ENCODE data around the gene TSPAN9. TPM values are rescaled to one million over a fixed set of nuclear protein-coding genes. Genes with fewer than 3 reads are reported as not detected.

Gene TSPAN9
- total and polyA plus RNA-seq, 9 of the 15 experiments (the other 6 are each of a cell fraction or from before 2014, with no cell fraction given), result 0.23 to 2.1 (median 0.60) TPM; not detected in 2

- POLR2A ChIA-PET, result interaction anchor here (0.7 kb wide), 1 partner anchor 73 kb away, joined by 5 read pairs; no protein-coding TSS in a partner anchor
- peaks cover 0 to 25% of the 10 kb centered on the region in 2 experiments; a peak in 3 of 5 replicates for H3K27me3 ChIP-seq (ENCODE audit: control insufficient read depth in 2 of 2, insufficient read depth in 2 of 2, low read length in 2 of 2)
- ATAC-seq (no peak), FAIRE-seq (no peak), DNase-seq (ENCODE audit: extremely low read depth in 1 of 4, low spot score in 3 of 4) (no peak)
- H3K9me1 ChIP-seq (ENCODE audit: control insufficient read depth, insufficient read depth, low read length), result no peaks in the 10 kb centered on the region
- H3K79me2 ChIP-seq (ENCODE audit: control insufficient read depth, insufficient read depth, low read length), result no peaks in the 10 kb centered on the region
- no peak overlapping the region for H3K9ac ChIP-seq (ENCODE audit: insufficient read depth in 1 of 2, low read depth in 2 of 2, low read length in 2 of 2)
- H3K4me2 ChIP-seq (ENCODE audit: insufficient read depth, low read length), result no peak overlapping the region
- in situ Hi-C loops (cut with MboI), result no loop called here
- H3K4me1 ChIP-seq (replicated peaks in 1 of 2; ENCODE audit: control insufficient read depth in 2 of 2, insufficient read depth in 2 of 2, low read length in 2 of 2), result 0 out of 5 replicates have a peak, but pooled peaks cover 0 to 3% of the 10 kb centered on the region in 2 experiments
- H3K4me3 ChIP-seq, result no peak overlapping the region
- 0% methylated on average over 1 of the region's 8 CpGs for WGBS (ENCODE audit: insufficient coverage, low coverage, missing lambda C conversion rate)
- TF ChIP-seq STAT5B (CRISPR knock-in tag; IDR thresholded peaks at IDR 0.05) (no peak), ZNF263 (CRISPR knock-in tag; IDR thresholded peaks at IDR 0.05; ENCODE audit: borderline replicate concordance) (0 out of 2 replicates have a peak, but pooled peaks have one; percentile 20)
- no TSS peak for BruUV-seq (replicated peaks)
- no peaks in the 10 kb centered on the region for H3K36me3 ChIP-seq (ENCODE audit: control insufficient read depth, insufficient read depth, low read length)
- no peaks in the 10 kb centered on the region for H3K9me3 ChIP-seq (replicated peaks; ENCODE audit: control insufficient read depth, insufficient read depth, low read depth, low read length)
- intact Hi-C loops (cut with micrococcal nuclease), result loop anchor here (5.0 kb wide), 1 partner anchor 65 kb away; no protein-coding TSS in a partner anchor
- CTCF ChIA-PET (ENCODE audit: low intra/inter-chr PET ratio), result no interaction called here
- H3K27ac ChIP-seq (ENCODE audit: extremely low read depth, low read depth, low read length), result no peak overlapping the region
- H4K20me1 ChIP-seq (replicated peaks; ENCODE audit: control insufficient read depth, insufficient read depth, low read length), result peaks cover 7% of the 10 kb centered on the region; the same call in 1 of the 2 replicates
- H2AFZ ChIP-seq (ENCODE audit: low read depth, low read length), result no peak overlapping the region
Observed at GRCh38 chr12:3137268-3137781, 60.1 kb downstream of the TSPAN9 start.

GRCh38 chr12:3137814-3138445 lies 60.8 kb downstream of the TSPAN9 start:
- 0 out of 5 replicates have a peak, but pooled peaks cover 0 to 3% of the 10 kb centered on the region in 2 experiments for H3K4me1 ChIP-seq (replicated peaks in 1 of 2; ENCODE audit: control insufficient read depth in 2 of 2, insufficient read depth in 2 of 2, low read length in 2 of 2)
- H2AFZ ChIP-seq (ENCODE audit: low read depth, low read length), result no peak overlapping the region
- no peak overlapping the region for H3K9ac ChIP-seq (ENCODE audit: insufficient read depth in 1 of 2, low read depth in 2 of 2, low read length in 2 of 2)
- 0% methylated on average over 8 of the region's 17 CpGs for WGBS (ENCODE audit: insufficient coverage, low coverage, missing lambda C conversion rate)
- H3K9me1 ChIP-seq (ENCODE audit: control insufficient read depth, insufficient read depth, low read length), result no peaks in the 10 kb centered on the region
- H3K27ac ChIP-seq (ENCODE audit: extremely low read depth, low read depth, low read length), result no peak overlapping the region
- no peaks in the 10 kb centered on the region for H3K9me3 ChIP-seq (replicated peaks; ENCODE audit: control insufficient read depth, insufficient read depth, low read depth, low read length)
- FAIRE-seq, result no peak
- ChIA-PET CTCF (ENCODE audit: low intra/inter-chr PET ratio) (no interaction called here), POLR2A (interaction anchor here (0.7 kb wide), 1 partner anchor 73 kb away, joined by 5 read pairs; no protein-coding TSS in a partner anchor)
- DNase-seq (ENCODE audit: extremely low read depth in 1 of 4, low spot score in 3 of 4), result no peak
- H4K20me1 ChIP-seq (replicated peaks; ENCODE audit: control insufficient read depth, insufficient read depth, low read length), result peaks cover 9% of the 10 kb centered on the region; the same call in 1 of the 2 replicates
- intact Hi-C loops (cut with micrococcal nuclease) (loop anchor here (5.0 kb wide), 1 partner anchor 64 kb away; no protein-coding TSS in a partner anchor), in situ Hi-C loops (cut with MboI) (no loop called here)
- H3K27me3 ChIP-seq (ENCODE audit: control insufficient read depth in 2 of 2, insufficient read depth in 2 of 2, low read length in 2 of 2), result peaks cover 0 to 25% of the 10 kb centered on the region in 2 experiments; a peak in 3 of 5 replicates
- TF ChIP-seq, protein P1, sequence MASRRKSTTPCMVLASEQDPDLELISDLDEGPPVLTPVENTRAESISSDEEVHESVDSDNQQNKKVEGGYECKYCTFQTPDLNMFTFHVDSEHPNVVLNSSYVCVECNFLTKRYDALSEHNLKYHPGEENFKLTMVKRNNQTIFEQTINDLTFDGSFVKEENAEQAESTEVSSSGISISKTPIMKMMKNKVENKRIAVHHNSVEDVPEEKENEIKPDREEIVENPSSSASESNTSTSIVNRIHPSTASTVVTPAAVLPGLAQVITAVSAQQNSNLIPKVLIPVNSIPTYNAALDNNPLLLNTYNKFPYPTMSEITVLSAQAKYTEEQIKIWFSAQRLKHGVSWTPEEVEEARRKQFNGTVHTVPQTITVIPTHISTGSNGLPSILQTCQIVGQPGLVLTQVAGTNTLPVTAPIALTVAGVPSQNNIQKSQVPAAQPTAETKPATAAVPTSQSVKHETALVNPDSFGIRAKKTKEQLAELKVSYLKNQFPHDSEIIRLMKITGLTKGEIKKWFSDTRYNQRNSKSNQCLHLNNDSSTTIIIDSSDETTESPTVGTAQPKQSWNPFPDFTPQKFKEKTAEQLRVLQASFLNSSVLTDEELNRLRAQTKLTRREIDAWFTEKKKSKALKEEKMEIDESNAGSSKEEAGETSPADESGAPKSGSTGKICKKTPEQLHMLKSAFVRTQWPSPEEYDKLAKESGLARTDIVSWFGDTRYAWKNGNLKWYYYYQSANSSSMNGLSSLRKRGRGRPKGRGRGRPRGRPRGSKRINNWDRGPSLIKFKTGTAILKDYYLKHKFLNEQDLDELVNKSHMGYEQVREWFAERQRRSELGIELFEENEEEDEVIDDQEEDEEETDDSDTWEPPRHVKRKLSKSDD (conservative IDR thresholded peaks at IDR 0.05; ENCODE audit: low read length), result no peak
- TF ChIP-seq LEF1 (IDR thresholded peaks at IDR 0.05) (no peak), LCOR (CRISPR knock-in tag; IDR thresholded peaks at IDR 0.05) (no peak), ARID1B (IDR thresholded peaks at IDR 0.05) (no peak), SMAD3 (CRISPR knock-in tag; conservative IDR thresholded peaks at IDR 0.05) (no peak), CBX5 (IDR thresholded peaks at IDR 0.05; ENCODE audit: borderline replicate concordance, low read depth) (no peak), POU5F1 (IDR thresholded peaks at IDR 0.05; ENCODE audit: borderline replicate concordance, low read depth, low read length, partially characterized antibody) (no peak), GTF2A2 (tag; IDR thresholded peaks at IDR 0.05) (no peak)
- no peaks in the 10 kb centered on the region for H3K36me3 ChIP-seq (ENCODE audit: control insufficient read depth, insufficient read depth, low read length)
- no peak overlapping the region for H3K4me3 ChIP-seq
- no peak overlapping the region for H3K4me2 ChIP-seq (ENCODE audit: insufficient read depth, low read length)
- BruUV-seq (replicated peaks), result no TSS peak
- no peak for ATAC-seq
- no peaks in the 10 kb centered on the region for H3K79me2 ChIP-seq (ENCODE audit: control insufficient read depth, insufficient read depth, low read length)

All from K562 (cell line).